DOHH2 (cell line): Measurements from ENCODE around the gene AGBL5.
"Not testable (repeated sequence)": the region's sequence is repeated elsewhere in the genome, so short reads cannot be mapped to it uniquely, and the experiment has no call there.

Experiments used
- H3F3A ChIP-seq: fragments of 200-600 bp; sonication (generic), shearing (Covaris generic); 2 replicates; pipeline ENCODE4 v1.6.0; 2016; ENCODE audit warnings: antibody characterized with exemption, mild to moderate bottlenecking; ENCODE audit not compliant: control insufficient read depth, insufficient read depth
- H3K27ac ChIP-seq: fragments of 200-600 bp; sonication (generic); 2 replicates; pipeline ENCODE4 v1.5.1; 2014; ENCODE audit warnings: low read depth, mild to moderate bottlenecking, low read length, moderate library complexity
- H3K27me3 ChIP-seq: fragments of 200-600 bp; sonication (generic); 2 replicates; pipeline ENCODE4 v1.6.1; 2014; ENCODE audit warnings: mild to moderate bottlenecking, low read length, mixed read lengths; ENCODE audit not compliant: control insufficient read depth
- H3K36me3 ChIP-seq: fragments of 200-600 bp; sonication (generic); 2 replicates; pipeline ENCODE4 v1.6.1; 2014; ENCODE audit warnings: mild to moderate bottlenecking, low read length, moderate library complexity, mixed read lengths; ENCODE audit not compliant: control insufficient read depth
- H3K4me1 ChIP-seq: fragments of 200-600 bp; sonication (generic); 2 replicates; pipeline ENCODE4 v1.6.1; 2014; ENCODE audit warnings: mild to moderate bottlenecking, low read length, mixed read lengths; ENCODE audit not compliant: control insufficient read depth
- H3K4me2 ChIP-seq: fragments of 200-600 bp; sonication (generic); 2 replicates; pipeline ENCODE4 v1.6.0; 2014; ENCODE audit warnings: mild to moderate bottlenecking, low read length, moderate library complexity
- H3K4me3 ChIP-seq: fragments of 200-600 bp; sonication (generic); 2 replicates; pipeline ENCODE4 v1.5.1; 2014; ENCODE audit warnings: mild to moderate bottlenecking, low read length, mixed read lengths
- H3K79me2 ChIP-seq: fragments of 200-600 bp; sonication (generic); 2 replicates; pipeline ENCODE4 v1.6.1; 2014; ENCODE audit warnings: mild to moderate bottlenecking, low read length, mixed read lengths; ENCODE audit not compliant: control insufficient read depth
- H3K9me2 ChIP-seq: fragments of 200-600 bp; sonication (generic); replicated peaks from 2 replicates; pipeline ENCODE4 v1.6.1; 2014; ENCODE audit warnings: mild to moderate bottlenecking, low read length, mixed read lengths; ENCODE audit not compliant: control insufficient read depth
- H3K9me3 ChIP-seq: fragments of 200-600 bp; sonication (generic); 2 replicates; pipeline ENCODE4 v1.6.1; 2014; ENCODE audit warnings: antibody characterized with exemption, low read length, mixed read lengths; ENCODE audit not compliant: control insufficient read depth, insufficient read depth
- H4K20me1 ChIP-seq: fragments of 200-600 bp; sonication (generic); 2 replicates; pipeline ENCODE4 v1.6.0; 2014; ENCODE audit warnings: low read depth, mild to moderate bottlenecking, antibody characterized with exemption, low read length, moderate library complexity; ENCODE audit not compliant: control insufficient read depth, insufficient read depth
- EZH2phosphoT487 ChIP-seq: fragments of 200-600 bp; sonication (generic); IDR thresholded peaks from 2 replicates; pipeline ENCODE4 v1.6.1; 2017; ENCODE audit warnings: borderline replicate concordance, mild to moderate bottlenecking, antibody characterized with exemption, low read length, moderate library complexity, mixed read lengths
- TF ChIP-seq, protein P1 (sequence below): fragments of 200-600 bp; sonication (generic); IDR thresholded peaks from one replicate; pipeline ENCODE4 v1.5.1; 2014; ENCODE audit warnings: antibody characterized with exemption, mild to moderate bottlenecking, low read depth, low read length; ENCODE audit not compliant: poor library complexity, severe bottlenecking

Gene AGBL5

GRCh38 chr2:27102329-27102728 is 50.9 kb downstream of the AGBL5 start:
- Histone ChIP-seq H3K9me3 (no peaks in the 10 kb centered on the region), H3K36me3 (no peaks in the 10 kb centered on the region), H3F3A (no peaks in the 10 kb centered on the region), H3K79me2 (no peaks in the 10 kb centered on the region), H4K20me1 (no peaks in the 10 kb centered on the region), H3K4me3 (no peak overlapping the region), H3K27me3 (no peaks in the 10 kb centered on the region), H3K9me2 (no peaks in the 10 kb centered on the region), H3K4me1 (no peaks in the 10 kb centered on the region), H3K27ac (no peak overlapping the region), H3K4me2 (no peak overlapping the region)
- TF ChIP-seq, protein P1, sequence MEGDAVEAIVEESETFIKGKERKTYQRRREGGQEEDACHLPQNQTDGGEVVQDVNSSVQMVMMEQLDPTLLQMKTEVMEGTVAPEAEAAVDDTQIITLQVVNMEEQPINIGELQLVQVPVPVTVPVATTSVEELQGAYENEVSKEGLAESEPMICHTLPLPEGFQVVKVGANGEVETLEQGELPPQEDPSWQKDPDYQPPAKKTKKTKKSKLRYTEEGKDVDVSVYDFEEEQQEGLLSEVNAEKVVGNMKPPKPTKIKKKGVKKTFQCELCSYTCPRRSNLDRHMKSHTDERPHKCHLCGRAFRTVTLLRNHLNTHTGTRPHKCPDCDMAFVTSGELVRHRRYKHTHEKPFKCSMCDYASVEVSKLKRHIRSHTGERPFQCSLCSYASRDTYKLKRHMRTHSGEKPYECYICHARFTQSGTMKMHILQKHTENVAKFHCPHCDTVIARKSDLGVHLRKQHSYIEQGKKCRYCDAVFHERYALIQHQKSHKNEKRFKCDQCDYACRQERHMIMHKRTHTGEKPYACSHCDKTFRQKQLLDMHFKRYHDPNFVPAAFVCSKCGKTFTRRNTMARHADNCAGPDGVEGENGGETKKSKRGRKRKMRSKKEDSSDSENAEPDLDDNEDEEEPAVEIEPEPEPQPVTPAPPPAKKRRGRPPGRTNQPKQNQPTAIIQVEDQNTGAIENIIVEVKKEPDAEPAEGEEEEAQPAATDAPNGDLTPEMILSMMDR = no peak
- no peak for TF ChIP-seq EZH2phosphoT487

GRCh38 chr2:27105981-27106380 is 54.5 kb downstream of the AGBL5 start:
- Histone ChIP-seq H3K9me3 (no peaks in the 10 kb centered on the region), H3K4me3 (no peak overlapping the region), H3K27ac (no peak overlapping the region), H3K4me2 (no peak overlapping the region), H3K79me2 (no peaks in the 10 kb centered on the region), H3K9me2 (no peaks in the 10 kb centered on the region), H3K27me3 (no peaks in the 10 kb centered on the region), H3K4me1 (no peaks in the 10 kb centered on the region), H3F3A (no peaks in the 10 kb centered on the region), H4K20me1 (no peaks in the 10 kb centered on the region), H3K36me3 (no peaks in the 10 kb centered on the region)
- no peak for TF ChIP-seq EZH2phosphoT487
- TF ChIP-seq, protein P1 = no peak

DNA sequence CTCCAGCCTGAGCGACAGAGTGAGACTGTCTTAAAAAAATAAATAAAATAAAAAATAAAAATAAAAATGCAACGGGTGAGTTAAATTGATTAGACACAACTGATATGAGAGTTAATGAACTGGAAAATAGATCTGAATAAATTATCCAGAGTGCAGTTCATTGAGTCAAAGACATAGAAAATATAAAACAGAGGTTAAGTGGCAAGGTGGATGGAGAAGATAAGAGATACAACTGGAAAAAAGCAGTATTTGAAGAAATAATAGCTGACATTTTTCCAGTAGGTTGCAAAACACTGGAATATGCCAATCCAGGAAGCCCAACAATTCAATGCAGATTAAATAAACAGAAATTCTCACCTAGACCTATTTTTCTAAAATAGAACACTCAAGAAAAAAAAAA is 56.8 kb downstream of the AGBL5 start:
- H3K4me2 ChIP-seq = no peak overlapping the region
- H3K79me2 ChIP-seq = no peaks in the 10 kb centered on the region
- H4K20me1 ChIP-seq = no peaks in the 10 kb centered on the region
- H3K9me2 ChIP-seq = no peaks in the 10 kb centered on the region
- H3K27me3 ChIP-seq = no peaks in the 10 kb centered on the region
- no peaks in the 10 kb centered on the region for H3K36me3 ChIP-seq
- TF ChIP-seq, protein P1 = no peak
- no peak for TF ChIP-seq EZH2phosphoT487
- H3K4me1 ChIP-seq = no peaks in the 10 kb centered on the region
- no peak overlapping the region for H3K4me3 ChIP-seq
- no peak overlapping the region for H3K27ac ChIP-seq
- H3K9me3 ChIP-seq = no peaks in the 10 kb centered on the region
- no peaks in the 10 kb centered on the region for H3F3A ChIP-seq

GRCh38 chr2:27109083-27109482 is 57.6 kb downstream of the AGBL5 start:
- TF ChIP-seq EZH2phosphoT487 = no peak
- TF ChIP-seq, protein P1 = no peak
- no peaks in the 10 kb centered on the region for H3K79me2 ChIP-seq
- no peaks in the 10 kb centered on the region for H3K9me3 ChIP-seq
- no peaks in the 10 kb centered on the region for H3K36me3 ChIP-seq
- H3K9me2 ChIP-seq = no peaks in the 10 kb centered on the region
- H4K20me1 ChIP-seq = no peaks in the 10 kb centered on the region
- no peak overlapping the region for H3K4me3 ChIP-seq
- H3K27me3 ChIP-seq = no peaks in the 10 kb centered on the region
- no peak overlapping the region for H3K27ac ChIP-seq
- no peaks in the 10 kb centered on the region for H3K4me1 ChIP-seq
- H3K4me2 ChIP-seq = no peak overlapping the region
- no peaks in the 10 kb centered on the region for H3F3A ChIP-seq

DNA sequence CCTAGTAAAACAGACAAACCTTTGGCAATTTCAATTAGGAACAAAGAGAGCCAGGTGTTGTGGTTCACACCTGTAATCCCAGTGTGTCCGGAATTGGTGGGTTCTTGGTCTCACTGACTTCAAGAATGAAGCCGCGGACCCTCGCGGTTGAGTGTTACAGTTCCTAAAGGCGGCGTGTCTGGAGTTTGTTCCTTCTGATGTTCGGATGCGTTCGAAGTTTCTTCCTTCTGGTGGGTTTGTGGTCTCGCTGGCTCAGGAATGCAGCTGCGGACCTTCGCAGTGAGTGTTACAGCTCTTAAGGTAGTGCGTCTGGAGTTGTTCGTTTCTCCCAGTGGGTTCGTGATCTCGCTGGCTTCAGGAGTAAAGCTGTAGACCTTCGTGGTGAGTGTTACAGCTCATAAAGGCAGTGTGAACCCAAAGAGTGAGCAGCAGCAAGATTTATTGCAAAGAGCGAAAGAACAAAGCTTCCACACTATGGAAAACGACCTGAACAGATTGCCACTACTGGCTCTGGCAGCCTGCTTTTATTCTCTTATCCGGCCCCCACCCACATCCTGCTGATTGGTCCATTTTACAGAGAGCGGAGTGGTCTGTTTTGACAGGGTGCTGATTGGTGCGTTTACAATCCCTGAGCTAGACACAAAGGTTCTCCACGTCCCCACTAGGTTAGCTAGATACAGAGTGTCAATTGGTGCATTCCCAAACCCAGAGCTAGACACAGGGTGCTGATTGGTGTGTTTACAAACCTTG is 59.3 kb downstream of the AGBL5 start:
- H3K79me2 ChIP-seq, H3F3A ChIP-seq, H3K4me2 ChIP-seq, H3K27ac ChIP-seq, H3K4me1 ChIP-seq, H3K9me2 ChIP-seq, H3K9me3 ChIP-seq, H4K20me1 ChIP-seq, H3K36me3 ChIP-seq, H3K4me3 ChIP-seq, H3K27me3 ChIP-seq: not testable (repeated sequence)
